HG03066 (cell line): Measurements from ENCODE around the gene NACA2.
"Not testable (repeated sequence)": the region's sequence is repeated elsewhere in the genome, so short reads cannot be mapped to it uniquely, and the experiment has no call there.

Source experiments
- ATAC-seq: cut with Tn5 transposase; IDR thresholded peaks from one replicate; pipeline ENCODE4 v1.9.1; 2021; ENCODE audit warnings: low read depth; ENCODE audit not compliant: unreplicated experiment

NACA2 gene

DNA sequence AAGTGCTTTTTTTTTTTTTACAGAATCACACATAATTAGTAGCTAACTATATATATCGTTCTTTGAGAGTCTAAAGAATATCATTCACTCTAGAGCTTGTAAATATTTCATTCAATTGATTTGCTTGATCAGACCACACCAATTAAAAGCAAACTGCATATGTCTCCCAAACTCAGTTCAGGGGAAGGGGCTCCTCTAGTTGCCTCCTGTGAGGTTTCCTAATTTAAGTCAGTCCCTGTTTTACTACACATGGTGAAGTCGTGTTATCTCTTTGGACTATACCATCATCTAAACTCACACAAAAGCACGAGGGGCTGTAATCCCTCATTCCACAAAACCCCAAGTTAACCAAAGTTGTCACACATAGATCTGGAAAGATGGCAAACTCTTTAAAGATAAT, 11.7 kb downstream of the NACA2 start:
- ATAC-seq: no peak

DNA sequence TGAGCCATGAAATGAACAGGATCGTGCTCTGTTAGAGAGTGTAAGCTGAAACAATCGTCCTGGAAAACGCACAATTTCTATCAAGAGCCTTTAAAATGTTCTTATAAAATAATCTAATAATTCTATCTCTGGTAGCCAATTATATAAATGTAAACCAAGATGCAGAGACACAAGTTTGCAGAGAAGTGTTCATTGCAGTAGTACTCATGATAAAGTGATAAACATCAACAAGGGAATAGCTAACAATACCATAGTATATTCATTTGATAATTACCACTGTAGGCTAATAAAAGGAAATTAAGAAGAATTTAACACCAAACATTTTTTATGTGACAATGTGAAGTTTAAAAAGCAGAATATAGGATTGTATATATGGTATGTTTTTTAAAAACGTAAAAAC, 12.4 kb downstream of the NACA2 start:
- no peak for ATAC-seq

DNA sequence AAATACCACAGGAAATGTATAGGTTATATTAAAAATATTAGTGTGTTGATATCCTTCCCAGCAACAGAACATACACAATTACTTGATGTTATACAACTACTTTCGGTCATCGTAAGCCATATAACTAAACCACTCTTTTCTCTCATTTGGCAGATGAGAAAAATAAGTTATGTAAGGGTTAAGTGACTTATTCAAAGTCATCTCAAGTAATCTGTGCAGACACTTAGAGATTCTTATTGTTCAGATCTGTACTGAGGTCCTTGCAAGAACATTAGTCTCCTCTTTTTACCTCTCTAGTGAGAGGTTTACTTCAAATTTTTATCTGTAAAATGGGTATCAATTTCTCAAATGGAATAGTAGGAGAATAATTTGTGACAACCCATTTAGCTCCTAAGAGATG, 15.0 kb downstream of the NACA2 start:
- ATAC-seq: no peak

DNA sequence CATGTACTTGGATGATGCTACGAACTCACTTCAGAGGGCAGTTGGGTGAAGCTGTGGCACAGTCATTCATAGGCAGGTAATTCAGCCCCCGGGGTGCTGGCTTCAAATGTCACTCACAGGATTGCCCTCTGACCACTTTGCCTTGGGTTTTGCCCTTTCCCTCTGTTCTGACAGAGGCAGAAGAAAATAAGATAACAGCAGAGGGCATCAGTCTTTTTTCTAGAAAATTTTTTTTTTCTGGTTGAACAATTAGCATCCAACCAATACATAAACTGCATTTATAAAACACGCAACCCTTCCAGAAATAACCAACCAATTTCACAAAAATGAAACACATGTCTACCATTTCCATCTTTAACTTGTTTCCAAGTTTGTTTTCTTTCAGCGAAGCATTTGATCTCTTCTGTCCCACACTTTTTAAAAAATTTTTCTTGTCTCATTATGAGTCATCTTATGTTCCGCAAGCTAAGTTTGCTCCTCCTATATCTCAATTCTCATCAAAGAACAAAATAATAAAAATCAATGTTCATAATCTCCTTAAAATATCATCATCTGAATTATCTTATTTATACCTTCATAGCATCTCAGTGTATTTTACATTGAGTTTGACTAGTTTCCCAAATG, 15.6 kb downstream of the NACA2 start:
- ATAC-seq: no peak

DNA sequence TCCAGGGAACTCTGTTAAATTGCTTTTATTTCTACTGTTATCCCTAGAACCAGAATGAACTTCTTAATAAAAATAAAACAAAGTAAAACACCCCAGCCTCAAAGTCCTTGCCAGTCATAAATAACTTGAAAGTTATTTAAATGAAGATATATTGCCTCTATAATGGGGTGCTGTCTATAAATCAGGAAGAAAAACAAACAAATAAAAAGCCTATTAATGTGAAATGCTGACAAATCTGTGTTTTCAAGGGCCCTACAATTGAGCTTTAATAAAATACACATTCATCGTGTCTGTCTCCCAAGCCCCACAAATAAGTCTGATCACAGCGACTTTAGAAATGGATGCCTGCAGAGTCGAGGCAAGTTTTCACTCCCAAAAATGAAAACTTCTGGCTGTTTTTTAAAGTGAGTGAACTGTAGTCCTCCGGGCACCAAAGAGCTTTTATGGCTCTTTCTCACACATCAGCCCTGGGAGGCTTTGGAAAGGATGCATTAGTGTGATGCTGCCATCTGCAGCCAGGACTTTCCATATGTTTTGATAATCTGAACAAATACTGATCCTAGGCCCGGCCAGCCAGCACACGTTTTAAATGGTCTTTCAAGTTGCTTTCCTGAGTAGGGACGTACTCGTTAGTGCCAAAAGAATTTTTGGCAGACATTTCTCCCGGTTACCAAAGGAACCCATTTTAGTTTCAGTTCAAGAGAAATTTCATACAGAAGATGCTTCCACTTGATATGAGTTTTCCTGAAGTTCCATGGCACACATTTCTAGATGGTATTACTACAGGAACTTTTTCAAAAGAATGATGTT, 16.3 kb downstream of the NACA2 start:
- no peak for ATAC-seq

DNA sequence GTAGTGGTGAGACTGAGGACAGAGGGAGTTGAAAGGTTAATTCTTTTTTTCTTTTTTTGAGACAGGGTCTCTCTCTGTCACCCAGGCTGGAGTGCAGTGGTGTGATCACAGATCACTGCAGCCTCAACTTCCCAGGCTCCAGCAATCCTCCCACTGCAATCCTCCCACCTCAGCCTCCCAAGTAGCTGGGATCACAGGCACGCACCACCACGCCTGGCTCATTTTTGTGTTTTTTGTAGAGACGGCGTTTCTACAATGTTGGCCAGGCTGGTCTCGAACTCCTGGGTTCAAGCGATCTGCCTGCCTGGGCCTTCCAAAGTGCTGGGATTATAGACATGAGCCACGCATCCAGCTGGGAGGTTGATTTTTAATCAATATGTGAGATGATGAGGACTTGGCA, 18.5 kb downstream of the NACA2 start:
- not testable (repeated sequence) for ATAC-seq

DNA sequence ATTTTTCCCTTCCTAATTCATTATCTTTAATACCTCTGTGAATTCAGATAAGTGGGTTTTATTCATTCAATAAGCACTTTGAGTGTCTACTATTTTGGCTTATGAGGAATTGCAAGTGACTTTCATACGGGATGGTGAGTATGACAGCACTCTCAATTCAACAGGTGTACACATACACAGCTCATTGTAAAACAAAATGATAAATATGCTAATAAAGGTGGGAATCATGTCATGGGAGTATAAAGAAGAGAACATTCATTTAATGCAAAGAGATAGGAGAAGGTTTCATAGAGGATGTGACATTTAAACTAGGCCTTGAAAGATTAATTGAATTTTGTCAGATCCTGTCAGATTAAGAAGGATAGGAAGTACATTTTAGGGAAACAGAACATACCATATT, 19.4 kb downstream of the NACA2 start:
- no peak for ATAC-seq

DNA sequence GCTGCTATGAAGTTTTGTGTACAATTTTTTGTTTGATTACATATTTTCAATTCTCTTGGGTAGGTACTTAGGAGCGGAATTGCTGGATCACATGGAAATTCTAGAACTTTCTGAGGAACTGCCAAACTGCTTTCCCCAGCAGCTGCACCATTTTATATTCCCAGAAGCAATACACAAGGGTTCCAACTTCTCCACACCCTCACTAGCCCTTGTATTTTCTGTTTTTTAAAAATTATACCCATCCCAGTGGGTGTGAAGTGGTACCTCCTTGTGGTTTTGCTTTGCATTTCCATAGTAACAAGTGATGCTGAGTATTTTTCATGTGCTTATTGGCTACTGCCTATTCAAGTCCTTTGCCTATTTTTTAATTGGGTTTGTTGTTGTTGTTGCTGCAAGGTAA, 20.9 kb downstream of the NACA2 start:
- no peak for ATAC-seq

DNA sequence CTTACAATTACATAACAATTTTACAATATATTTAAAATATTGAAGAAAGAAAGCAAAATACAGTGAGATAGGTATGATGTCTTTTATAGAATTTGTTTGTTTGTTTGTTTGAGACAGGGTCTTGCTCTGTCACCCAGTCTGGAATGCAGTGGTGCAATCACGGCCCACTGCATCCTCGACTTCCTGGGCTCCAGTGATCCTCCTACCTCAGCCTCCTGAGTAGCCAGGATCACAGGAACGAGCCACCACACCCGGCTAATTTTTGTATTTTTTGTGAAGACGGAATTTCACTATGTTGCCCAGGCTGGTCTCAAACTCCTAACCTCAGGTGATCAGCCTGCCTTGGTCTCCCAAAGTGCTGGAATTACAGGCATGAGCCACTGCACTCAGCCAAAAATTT, 21.5 kb downstream of the NACA2 start:
- ATAC-seq: not testable (repeated sequence)

DNA sequence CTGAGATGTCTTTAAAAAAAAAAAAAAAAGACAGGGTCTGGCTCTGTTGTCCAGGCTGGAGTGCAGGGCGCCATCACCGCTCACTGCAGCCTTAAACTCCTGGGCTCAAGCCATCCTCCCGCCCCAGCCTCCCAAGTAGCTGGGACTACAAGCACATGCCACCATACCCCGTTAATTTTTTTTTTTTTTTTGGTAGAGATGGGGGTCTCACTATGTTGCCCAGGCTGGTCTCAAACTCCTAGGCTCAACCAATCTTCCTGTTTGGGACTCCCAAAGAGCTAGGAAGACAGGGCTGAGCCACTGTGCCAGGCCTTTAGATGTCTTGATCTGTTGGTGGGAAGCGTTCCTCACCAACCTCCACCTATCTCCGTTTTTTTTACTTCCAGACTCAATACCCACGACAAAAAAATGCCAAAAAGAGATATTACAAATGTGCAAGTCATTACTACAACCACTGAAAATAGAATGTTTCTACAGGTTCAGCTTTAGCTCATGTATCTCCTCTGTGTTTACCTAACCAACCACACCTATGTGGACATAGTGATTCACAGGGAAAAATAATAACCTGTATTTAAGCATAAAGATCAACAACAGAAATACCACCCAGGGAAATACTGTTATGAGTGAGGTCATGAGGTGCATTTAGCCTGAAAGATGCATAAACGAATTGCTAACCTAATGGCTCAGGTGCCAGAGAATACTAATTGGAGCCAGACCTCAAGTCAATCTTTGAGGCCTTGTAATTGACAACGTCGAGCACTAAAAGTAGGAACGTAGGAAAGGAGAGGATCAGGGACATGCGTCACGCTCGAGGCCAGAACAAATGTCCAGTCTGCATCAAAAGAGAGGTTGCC, 22.6 kb downstream of the NACA2 start:
- no peak for ATAC-seq

DNA sequence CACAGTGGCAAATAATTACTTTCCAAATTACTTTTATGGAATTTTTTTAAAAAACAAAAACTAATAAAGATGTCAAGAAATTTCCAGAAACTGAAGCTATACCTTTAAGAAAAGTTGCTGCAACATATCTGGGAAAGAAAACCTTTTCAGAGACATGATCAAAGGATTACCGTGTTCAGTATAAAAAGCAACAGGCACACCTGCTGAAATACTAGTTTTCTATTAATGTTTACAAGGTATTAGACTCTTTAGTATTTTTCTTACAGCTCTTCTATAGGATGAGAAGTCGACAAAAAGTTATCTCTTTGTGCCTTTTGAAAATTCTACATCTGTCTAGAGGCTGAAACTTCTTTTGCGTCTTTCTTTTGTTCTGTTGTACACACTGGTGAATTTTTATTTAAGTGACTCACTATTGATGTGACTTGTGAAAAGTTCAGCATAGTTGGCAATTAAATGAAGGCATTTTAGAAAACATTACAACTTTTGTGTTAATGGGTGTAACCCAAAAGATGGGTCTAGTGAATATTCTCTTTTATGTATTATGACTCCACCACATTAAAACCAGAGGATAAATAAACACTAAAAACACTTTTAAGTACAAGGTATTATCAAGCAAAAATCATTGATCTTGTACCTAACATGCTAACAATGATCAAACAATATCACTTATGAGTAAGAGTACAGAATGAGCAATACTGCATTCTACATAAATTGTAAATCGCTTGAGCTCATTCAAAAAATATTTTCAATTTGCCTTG, 23.8 kb downstream of the NACA2 start:
- no peak for ATAC-seq

DNA sequence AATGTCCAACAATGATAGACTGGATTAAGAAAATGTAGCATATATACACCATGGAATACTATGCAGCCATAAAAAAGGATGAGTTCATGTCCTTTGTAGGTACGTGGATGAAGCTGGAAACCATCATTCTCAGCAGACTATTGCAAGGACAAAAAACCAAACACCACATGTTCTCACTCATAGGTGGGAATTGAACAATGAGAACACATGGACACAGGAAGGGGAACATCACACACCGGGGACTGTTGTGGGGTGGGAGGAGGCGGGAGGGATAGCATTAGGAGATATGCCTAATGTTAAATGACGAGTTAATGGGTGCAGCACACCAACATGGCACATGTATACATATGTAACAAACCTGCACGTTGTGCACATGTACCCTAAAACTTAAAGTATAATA, 24.6 kb downstream of the NACA2 start:
- not testable (repeated sequence) for ATAC-seq

DNA sequence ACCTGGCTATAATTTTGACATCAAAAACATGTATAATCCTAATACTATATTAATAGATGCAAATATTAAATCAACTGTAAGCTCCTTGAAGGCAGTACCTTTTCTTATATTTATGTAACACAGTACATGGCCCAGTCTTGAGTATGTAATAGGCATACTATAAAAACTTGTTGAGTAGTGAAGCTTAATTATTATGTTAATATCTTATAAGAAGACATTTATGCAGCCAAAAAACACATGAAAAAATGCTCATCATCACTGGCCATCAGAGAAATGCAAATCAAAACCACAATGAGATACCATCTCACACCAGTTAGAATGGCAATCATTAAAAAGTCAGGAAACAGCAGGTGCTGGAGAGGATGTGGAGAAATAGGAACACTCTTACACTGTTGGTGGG, 25.2 kb downstream of the NACA2 start:
- ATAC-seq: not testable (repeated sequence)

DNA sequence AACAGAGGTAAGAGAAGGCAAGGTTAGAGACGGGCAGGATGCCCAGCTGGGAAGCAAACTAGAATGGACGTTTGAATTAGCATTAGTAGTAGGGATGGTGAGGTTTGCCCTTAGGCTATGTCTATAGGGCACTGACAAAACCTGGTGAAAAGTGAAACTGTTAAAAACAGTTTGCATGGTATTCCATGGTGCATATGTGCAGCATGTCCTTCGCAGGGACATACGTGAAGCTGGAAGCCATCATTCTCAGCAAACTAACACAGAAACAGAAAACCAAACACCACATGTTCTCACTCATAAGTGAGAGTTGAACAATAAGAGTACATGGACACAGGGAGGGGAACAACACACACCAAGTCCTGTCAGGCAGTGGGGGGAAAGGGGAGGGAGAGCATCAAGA, 25.8 kb downstream of the NACA2 start:
- ATAC-seq: no peak

DNA sequence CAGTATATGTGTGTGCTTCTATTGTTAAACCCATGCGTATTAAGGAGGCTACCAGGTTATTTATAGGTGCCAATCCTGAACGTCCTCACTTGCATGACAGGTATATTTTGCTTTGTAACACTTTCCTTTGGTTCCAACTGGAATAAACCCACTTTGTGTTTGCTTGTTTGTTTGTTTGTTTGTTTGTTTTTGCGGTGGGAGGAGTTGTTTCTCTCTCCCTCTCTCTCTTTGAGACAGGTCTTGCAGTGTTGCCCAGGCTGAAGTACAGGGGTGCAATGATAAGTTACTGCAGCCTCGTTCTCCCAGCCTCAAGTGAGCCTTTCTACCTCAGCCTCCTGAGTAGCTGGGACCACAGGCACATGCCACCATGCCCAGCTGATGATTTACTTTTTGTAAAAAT, 28.7 kb downstream of the NACA2 start:
- ATAC-seq: no peak

DNA sequence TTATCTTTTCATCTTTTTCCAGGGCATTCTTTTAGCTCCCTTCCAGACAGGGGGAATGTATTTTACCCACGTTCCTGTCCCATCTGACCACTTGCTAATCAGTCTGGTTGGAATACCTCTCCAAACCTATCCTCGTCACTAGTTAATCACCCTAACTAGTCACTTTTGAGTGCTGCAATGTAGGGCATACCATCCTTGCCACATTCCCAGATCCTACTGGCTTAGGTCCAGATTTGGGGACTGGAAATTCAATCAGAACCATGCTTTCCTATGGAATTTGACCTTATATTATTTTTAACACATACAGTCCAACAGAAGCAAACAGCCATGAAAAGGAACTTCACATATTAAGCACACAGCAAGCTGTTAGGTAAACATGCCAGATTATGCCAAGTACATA, 29.7 kb downstream of the NACA2 start:
- no peak for ATAC-seq

DNA sequence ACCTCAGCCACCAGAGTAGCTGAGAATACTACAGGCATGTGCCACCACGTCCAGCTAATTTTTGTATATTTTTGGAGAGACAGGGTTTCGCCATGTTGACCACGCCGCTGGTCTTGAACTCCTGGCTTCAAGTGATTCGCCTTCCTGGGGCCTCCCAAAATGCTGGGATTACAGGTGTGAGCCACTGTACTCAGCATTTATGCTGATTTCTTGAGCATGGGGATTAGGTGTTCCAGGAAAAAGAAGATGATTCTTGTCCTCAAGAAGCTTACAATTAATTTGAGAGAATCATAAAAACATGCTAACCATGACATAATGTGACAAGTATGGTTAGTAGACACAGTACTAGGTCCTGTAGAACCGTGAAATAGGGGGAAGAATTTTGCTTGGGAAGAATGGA, 30.9 kb downstream of the NACA2 start:
- no peak for ATAC-seq

DNA sequence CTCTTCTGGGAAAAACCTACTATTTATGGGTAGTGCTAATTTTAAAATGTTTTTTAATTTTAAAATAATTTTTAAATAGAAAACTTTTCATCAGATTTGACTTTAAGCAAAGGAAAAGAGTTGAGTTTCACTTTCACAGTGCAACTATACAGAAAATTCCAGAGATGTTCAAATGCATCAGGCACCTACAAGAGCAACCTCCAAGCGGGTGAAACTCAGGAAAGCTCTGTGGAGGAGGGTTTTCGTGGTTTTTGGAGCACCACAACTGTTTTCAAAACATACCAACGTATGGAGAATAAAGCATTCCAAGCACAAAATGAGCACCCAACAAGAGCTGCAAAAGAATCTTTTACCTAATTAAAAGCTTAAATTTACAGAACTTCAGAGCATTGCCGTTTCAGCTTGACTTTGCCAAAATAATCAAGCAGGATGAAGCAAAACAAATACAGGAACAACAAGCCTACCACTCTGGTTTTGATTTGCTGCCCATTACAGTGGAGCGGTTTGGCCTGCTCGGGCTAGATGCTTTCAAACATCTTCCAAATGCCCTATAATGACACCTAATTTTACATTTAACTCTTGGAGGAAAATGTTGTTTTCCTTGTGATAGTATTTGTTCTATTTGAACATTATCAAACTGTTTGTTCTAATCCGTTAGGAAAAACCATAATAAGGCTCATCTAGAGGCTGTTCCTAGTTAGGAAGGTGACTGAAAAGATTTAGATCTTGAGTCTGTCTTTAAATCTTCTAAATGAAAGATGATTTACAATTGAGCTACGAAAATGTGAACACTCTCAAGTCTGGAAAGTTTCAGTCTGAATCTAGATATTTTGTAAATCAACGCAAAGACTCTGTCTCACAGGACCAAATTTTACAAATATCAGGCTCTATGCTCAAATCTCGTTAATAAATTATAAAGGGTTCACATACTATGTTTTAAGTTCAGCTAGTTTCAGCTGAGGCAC, 34.5 kb downstream of the NACA2 start:
- no peak for ATAC-seq

DNA sequence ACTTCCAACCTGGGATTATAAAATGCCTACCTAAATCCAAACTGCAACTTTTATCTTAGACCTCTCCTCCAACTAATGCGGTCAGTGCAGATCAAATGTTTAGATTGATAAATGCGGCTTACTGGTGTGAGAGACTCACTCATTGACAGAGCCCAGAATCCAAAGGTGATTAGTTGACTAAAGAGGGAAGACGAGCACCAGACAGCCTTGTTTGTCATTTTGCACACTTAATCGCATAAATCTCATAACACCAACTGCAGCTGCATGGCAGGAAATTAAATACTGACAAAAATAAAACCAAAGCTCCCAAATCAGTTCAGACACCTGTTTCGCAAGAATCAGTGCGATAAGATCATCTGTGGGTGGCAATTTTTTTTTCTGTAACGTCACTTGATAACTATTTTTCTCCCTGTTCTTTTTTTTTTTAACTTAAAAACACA, 35.9 kb downstream of the NACA2 start:
- ATAC-seq: no peak

DNA sequence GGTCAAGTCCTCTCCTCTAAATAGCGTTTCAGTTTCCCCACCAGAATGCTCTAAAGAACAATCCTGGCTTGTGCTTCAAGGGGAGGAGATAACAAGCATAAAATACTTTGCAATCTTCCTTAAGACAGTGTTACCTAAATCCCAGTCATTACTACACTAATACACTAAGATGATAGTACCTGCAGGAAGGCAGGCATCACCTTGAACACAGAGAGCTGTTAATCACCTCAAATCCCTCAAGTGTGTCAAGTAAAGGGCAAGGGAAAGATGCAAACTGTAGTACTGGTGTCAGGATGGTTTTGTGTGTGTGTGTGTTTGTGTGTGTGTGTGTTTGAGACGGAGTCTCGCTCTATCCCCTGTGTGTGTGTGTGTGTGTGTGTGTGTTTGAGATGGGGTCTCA, 36.8 kb downstream of the NACA2 start:
- ATAC-seq: no peak
